Measurements from ENCODE around the gene RPL29.
"Not testable (repeated sequence)": the region's sequence is repeated elsewhere in the genome, so short reads cannot be mapped to it uniquely, and the experiment has no call there.

The RPL29 gene

DNA sequence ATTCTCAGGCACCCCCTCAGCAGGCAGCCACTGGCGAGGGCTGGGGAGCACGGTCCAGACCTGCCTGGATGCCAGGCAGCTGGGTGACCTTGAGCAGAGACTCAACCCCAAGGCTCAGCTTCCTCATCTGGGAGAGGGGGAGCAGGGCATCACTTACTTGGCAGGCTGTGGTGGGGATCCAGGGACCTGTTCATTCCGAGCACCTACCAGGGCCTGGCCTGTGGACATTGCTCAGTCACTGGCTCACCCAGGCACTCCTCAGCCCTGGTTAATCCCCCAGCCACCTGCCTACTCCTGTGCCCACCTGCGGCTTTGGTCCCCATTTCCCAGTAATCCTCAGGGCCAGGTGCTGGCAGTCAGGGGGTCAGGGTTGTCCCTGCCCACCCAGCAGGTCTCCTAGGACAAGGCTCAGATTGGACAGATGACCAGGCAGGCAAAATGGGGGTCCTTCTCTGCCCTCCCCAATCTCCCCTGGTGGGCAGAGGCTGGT, 9.3 kb upstream of the RPL29 start:
- Mint-ChIP-seq H3K27me3 (no peaks in the 10 kb centered on the region), H3K36me3 (ENCODE audit: low read depth) (no peaks in the 10 kb centered on the region), H3K4me1 (ENCODE audit: low read depth) (peaks cover 15% of the 10 kb centered on the region), H3K9me3 (no peaks in the 10 kb centered on the region), H3K27ac (no peak overlapping the region), H3K4me3 (no peak overlapping the region)
- DNase-seq, result no peak

DNA sequence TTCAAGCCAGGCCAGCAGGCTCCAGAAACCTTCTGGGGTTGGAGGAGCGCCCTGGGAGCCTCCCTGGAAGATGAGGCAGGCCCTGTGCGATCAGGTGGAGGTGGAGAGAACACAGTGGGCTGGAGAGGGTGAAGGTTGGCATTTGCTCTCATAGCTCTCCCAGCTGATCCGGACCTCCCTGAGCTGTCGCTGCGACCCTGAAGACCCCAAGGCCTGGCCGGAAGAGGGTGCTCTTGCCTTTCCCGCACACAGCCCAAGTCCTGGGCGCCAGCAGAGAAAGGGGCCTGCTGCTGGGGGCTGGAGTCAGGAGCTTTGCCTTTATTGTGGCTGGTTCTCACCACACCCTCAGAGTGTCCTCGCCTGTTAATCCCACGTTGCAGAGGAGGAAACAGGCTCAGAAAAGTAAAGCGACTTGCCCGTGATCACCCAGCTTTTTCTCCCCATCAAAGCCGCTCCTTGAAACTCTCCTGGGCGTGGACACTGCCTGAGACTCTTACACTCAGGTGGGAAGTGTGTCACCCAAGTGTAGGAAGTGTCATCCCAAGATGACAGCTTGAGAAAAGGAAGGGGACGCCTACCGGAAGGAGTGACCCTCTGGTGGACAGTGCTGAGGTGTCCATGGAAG, 8.6 kb upstream of the RPL29 start:
- H3K9me3 Mint-ChIP-seq, result no peaks in the 10 kb centered on the region
- H3K4me3 Mint-ChIP-seq, result no peak overlapping the region
- peaks cover 15% of the 10 kb centered on the region for H3K4me1 Mint-ChIP-seq (ENCODE audit: low read depth)
- no peaks in the 10 kb centered on the region for H3K27me3 Mint-ChIP-seq
- DNase-seq, result no peak
- H3K36me3 Mint-ChIP-seq (ENCODE audit: low read depth), result no peaks in the 10 kb centered on the region
- H3K27ac Mint-ChIP-seq, result no peak overlapping the region

DNA sequence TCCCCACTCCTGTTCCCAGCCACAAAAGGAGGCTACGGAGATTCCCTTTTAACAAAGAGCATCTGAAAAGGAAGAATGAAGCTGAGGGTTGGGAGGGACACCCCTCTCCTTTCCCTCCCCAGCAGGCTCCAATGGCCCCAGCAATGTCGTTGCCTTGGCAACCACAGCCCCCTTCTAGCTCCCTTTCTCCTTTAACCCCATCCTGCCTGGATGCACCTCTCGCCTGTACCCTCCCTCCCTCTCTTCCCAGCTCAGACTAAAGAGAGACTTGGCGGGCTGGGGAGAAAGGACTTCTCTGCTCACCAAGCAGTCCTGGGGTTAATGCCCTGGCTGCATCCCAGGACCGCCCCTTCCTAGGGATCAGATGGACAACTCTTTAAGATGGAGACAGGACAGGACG, 7.1 kb upstream of the RPL29 start:
- Mint-ChIP-seq H3K4me3 (no peak overlapping the region), H3K27me3 (no peaks in the 10 kb centered on the region), H3K9me3 (no peaks in the 10 kb centered on the region), H3K4me1 (ENCODE audit: low read depth) (peaks cover 15% of the 10 kb centered on the region), H3K36me3 (ENCODE audit: low read depth) (no peaks in the 10 kb centered on the region), H3K27ac (no peak overlapping the region)
- no peak for DNase-seq

DNA sequence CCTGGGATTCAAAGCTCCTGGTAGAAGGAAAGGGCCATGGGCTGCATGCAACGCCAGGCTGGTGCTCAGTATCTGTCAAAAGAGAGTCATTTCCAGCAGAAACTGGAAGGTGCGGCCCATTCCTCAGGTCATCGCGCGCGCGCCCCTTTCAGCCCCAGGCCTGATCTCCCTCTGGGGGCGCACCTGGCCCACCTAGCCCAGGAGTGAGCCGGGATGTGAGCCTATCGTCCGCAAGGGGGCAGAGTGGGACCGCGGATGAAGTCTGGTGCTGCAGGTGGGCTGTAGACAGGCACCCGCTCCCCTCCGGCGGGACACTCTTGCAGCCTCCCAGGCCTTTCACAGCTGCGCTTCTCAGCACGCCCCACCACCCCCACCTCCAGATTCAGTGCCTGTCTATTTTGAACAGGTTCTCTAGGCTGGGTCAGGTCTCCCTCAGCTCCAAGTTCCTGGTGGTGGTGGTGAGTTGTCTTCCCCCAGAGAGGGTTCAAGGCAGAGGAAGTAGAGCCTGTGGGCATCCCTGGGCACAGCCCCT, 5.8 kb upstream of the RPL29 start:
- Mint-ChIP-seq H3K36me3 (ENCODE audit: low read depth) (no peaks in the 10 kb centered on the region), H3K4me1 (ENCODE audit: low read depth) (peaks cover 15% of the 10 kb centered on the region), H3K4me3 (no peak overlapping the region), H3K27ac (no peak overlapping the region), H3K27me3 (no peaks in the 10 kb centered on the region), H3K9me3 (no peaks in the 10 kb centered on the region)
- DNase-seq, result peak; percentile 90

DNA sequence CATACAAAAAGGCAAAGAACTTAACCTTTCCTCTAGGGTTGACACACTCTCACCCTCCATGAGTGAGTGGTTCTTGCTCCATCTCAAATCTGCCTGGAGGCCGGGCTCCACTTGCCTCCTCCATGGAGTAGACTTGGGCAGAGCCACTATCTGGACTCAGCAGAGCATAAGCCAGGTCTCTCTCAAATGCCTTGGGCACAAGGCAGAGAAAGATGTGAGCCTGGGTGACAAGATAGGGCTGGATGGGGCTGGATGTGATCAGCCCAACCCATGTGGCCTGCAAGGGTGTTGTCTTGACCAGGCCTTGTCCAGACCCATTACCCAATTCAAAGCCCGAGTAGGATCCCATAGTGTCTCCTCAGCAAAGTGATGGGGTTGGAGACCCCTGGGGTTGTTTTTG, 4.2 kb upstream of the RPL29 start:
- Mint-ChIP-seq H3K9me3 (no peaks in the 10 kb centered on the region), H3K27me3 (no peaks in the 10 kb centered on the region), H3K4me1 (ENCODE audit: low read depth) (peaks cover 8% of the 10 kb centered on the region), H3K27ac (no peak overlapping the region), H3K4me3 (no peak overlapping the region), H3K36me3 (ENCODE audit: low read depth) (peaks cover 10% of the 10 kb centered on the region)
- no peak for DNase-seq

DNA sequence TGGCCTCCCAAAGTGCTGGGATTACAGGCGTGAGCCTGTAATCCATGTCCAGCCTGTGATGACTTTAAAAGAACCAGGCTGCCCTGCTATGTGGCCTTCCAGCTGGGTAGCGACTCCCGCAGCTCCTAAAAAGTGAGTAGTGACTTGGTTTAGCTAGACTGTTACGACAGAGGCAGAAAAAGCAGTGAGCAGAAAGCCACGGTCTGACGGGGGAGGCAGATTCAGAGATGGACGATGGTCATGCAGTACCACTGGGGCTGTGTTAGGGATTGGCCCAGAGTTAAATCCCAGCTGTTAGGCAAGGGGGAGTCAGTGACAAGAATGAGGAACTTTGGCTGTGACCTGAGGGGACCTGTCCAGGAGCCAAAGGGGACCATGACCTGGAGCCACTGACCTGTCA, 3.1 kb upstream of the RPL29 start:
- Mint-ChIP-seq H3K27me3 (no peaks in the 10 kb centered on the region), H3K4me1 (ENCODE audit: low read depth) (peaks cover 17% of the 10 kb centered on the region)

DNA sequence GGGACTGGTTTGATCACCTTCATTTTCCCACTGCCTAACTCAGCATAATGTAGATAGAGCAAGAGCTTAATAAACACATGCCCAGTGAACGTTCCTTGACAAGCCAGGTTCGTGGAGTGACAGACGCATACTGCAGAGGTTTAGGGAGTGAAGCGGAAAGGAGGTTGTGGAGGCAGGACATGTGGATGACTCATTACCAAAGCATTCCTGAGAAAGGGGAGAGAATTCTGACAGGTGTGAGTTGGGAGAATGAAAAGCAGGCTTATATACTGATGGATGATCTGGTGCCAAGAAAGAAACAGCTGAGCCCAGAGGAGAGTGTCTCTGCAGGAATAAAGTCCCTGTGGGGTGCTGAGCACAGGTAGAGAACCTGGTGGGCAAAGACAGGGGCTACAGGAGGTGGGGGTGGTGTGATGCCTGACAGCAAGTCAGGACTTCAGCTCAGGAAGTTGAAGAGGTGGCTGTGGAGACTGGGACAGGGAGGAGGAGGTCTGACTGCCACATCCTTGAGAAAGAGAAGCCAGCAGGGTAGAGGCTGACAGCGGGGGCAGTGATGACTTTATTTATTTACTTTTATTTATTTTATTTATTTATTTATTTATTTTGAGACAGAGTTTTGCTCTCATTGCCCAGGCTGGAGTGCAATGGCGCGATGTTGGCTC, 2.4 kb upstream of the RPL29 start:
- Mint-ChIP-seq H3K27me3 (no peaks in the 10 kb centered on the region), H3K27ac (no peak overlapping the region), H3K4me3 (no peak overlapping the region), H3K36me3 (ENCODE audit: low read depth) (peaks cover 28% of the 10 kb centered on the region), H3K9me3 (no peaks in the 10 kb centered on the region), H3K4me1 (ENCODE audit: low read depth) (peaks cover 23% of the 10 kb centered on the region)
- no peak for DNase-seq

More for the DNA sequence above, 3.1 kb upstream of the RPL29 start:
- Mint-ChIP-seq H3K36me3 (ENCODE audit: low read depth) (peaks cover 21% of the 10 kb centered on the region), H3K9me3 (no peaks in the 10 kb centered on the region), H3K4me3 (no peak overlapping the region), H3K27ac (no peak overlapping the region)
- no peak for DNase-seq

DNA sequence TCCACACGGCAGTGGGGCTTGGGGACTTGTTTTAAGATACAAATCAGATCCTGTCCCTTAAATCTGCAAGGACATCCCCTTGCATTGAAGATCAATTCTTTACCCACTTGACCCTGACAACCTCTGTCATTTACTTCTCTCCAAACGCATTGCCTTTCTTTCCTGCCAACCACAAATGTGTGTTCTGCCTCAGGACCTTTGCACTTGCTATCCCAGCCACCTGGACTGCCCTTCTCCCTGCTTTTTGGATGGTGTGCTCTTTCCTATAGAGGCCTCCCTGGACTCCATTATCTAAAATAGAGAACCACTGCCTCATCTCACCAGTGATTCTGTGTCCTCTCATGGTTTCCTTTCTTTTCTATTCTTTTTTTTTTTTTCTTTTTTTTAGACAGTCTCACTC, 1.5 kb upstream of the RPL29 start:
- DNase-seq, result no peak
- H3K4me3 Mint-ChIP-seq, result no peak overlapping the region
- peaks cover 31% of the 10 kb centered on the region for H3K4me1 Mint-ChIP-seq (ENCODE audit: low read depth)
- H3K9me3 Mint-ChIP-seq, result no peaks in the 10 kb centered on the region
- H3K27ac Mint-ChIP-seq, result no peak overlapping the region
- H3K27me3 Mint-ChIP-seq, result no peaks in the 10 kb centered on the region
- H3K36me3 Mint-ChIP-seq (ENCODE audit: low read depth), result peaks cover 37% of the 10 kb centered on the region

DNA sequence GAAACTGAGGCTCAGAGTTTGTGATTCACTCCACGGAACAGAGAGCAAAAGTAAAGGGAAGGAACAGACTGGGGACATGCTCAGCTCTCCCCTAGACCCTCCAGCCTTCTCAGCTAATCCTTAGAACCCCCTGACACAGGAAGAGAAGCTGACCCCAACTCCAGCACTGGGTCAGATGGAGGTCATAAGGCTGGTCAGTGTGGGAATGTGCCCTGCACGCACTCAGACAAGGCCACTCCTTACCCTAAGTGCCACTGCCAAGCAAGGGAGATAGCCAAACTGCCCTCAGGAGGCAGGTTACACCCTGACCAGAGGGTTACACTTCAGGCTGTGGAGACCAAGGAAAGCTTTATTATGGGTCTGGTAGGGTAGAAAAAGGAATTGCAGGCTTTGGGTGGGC, 1.2 kb downstream of the RPL29 start:
- peaks cover 34% of the 10 kb centered on the region for H3K4me1 Mint-ChIP-seq (ENCODE audit: low read depth)
- peak overlapping the region; percentile 100 for H3K4me3 Mint-ChIP-seq
- DNase-seq, result no peak
- peaks cover 52% of the 10 kb centered on the region for H3K36me3 Mint-ChIP-seq (ENCODE audit: low read depth)
- H3K9me3 Mint-ChIP-seq, result no peaks in the 10 kb centered on the region
- no peaks in the 10 kb centered on the region for H3K27me3 Mint-ChIP-seq
- peak overlapping the region; percentile 100 for H3K27ac Mint-ChIP-seq

DNA sequence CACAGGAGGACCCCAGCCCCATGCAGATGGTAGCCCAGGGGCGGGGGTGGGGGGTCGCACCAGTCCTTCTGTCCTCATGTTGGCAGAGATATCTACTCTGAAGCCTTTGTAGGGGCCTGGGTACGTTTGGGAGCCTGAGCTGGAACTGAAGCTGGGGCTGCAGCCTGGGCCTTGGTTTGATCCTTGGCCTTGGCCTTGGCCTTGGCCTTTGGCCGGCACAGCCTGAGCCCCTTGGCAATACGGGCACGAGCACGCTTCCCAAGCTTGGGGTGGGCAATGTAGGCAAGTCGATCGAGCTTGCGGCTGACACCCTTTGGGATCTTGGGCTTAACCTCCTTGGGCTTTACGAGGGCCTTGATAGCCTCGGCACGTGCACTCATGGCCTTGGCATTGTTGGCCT, 2.0 kb downstream of the RPL29 start:
- not testable (repeated sequence) for DNase-seq, H3K9me3 Mint-ChIP-seq, H3K27me3 Mint-ChIP-seq
- Mint-ChIP-seq H3K4me3 (peak overlapping the region; percentile 100), H3K4me1 (ENCODE audit: low read depth) (peaks cover 34% of the 10 kb centered on the region), H3K36me3 (ENCODE audit: low read depth) (peaks cover 55% of the 10 kb centered on the region), H3K27ac (peak overlapping the region; percentile 100)

DNA sequence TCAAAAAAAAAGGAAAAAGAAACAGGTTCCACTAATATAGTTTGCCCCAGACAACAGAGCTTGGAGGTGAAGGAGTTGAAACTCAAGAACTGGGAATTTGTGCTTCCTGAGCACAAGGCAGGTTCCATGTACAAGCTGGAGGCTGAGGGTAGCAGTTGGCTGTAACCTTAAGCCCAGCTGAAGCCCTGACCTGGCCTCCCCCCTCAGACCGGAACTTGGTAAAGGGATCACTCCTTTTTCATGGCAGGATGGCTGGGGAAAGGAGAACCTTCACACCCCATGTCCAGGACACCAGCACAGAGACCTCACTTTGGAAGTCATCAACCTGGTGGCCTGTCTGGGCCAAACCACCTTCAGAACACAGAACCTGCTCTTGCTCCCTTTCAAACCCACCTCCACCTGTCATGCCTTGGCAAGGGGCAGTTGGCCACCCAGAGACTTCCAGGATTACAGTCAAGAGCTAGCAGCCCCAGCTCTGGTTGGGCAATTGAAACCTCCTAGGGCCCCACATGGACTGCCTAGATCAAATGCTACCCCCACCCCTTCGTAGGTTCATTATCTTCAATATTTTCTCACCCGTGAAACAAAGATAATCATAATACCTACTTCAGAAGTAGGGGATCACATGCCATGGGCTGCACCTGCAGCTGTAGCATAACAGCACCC, 3.5 kb downstream of the RPL29 start:
- H3K27ac Mint-ChIP-seq, result peak overlapping the region; percentile 100
- no peaks in the 10 kb centered on the region for H3K9me3 Mint-ChIP-seq
- no peak for DNase-seq
- peaks cover 34% of the 10 kb centered on the region for H3K4me1 Mint-ChIP-seq (ENCODE audit: low read depth)
- H3K4me3 Mint-ChIP-seq, result peak overlapping the region; percentile 100
- no peaks in the 10 kb centered on the region for H3K27me3 Mint-ChIP-seq
- H3K36me3 Mint-ChIP-seq (ENCODE audit: low read depth), result peaks cover 56% of the 10 kb centered on the region

DNA sequence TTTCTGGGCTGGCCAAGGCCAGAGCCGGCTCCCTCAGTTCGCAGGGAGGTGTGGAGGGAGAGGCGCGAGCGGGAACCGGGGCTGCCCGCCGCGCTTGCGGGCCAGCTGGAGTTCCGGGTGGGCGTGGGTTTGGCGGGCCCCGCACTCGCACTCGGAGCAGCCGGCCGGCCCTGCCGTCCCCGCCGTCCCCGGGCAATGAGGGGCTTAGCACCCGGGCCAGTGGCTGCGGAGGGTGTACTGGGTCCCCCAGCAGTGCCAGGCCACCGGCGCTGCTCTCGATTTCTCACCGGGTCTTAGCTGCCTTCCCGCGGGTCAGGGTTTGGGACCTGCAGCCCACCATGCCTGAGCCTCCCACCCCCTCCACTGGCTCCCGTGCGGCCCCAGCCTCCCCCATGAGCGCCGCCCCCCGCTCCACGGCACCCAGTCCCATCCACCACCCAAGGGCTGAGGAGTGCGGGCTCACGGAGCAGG, 5.2 kb downstream of the RPL29 start:
- H3K4me3 Mint-ChIP-seq, H3K9me3 Mint-ChIP-seq, DNase-seq, H3K27me3 Mint-ChIP-seq: not testable (repeated sequence)
- Mint-ChIP-seq H3K27ac (peak overlapping the region; percentile 100), H3K4me1 (ENCODE audit: low read depth) (peaks cover 32% of the 10 kb centered on the region), H3K36me3 (ENCODE audit: low read depth) (peaks cover 57% of the 10 kb centered on the region)

DNA sequence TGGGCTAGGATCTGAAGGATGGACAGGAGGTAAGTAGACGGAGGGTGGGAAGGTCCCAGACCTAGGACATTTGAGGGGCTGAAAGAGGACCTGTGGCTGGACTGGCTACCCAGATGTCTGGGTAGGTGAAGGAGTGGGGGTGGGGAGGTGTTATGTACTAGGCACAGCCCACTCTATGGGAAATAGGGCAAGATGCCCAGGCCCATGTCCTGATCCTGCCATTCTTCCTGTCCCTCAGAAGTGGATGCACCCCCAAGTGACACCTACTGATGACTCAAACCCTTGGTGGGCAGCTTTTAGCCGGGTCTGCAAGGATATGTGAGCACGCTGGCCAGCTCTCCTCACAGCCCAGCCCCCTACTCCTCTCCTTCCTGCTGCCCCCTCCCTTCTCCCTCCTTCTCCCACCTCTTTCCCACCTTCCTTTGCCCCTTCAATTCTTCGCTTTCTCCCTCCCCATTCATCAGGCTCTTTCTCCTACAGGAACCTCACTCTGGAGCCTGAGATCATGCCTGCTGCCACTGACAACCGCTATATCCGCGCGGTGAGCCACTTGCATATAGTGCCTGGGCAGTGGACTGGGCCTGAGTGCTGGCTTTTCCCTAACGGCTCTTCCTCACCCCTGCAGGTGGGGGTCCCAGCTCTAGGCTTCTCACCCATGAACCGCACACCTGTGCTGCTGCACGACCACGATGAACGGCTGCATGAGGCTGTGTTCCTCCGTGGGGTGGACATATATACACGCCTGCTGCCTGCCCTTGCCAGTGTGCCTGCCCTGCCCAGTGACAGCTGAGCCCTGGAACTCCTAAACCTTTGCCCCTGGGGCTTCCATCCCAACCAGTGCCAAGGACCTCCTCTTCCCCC, 7.2 kb downstream of the RPL29 start:
- Mint-ChIP-seq H3K27me3 (no peaks in the 10 kb centered on the region), H3K36me3 (ENCODE audit: low read depth) (peaks cover 40% of the 10 kb centered on the region), H3K9me3 (no peaks in the 10 kb centered on the region), H3K27ac (peak overlapping the region; percentile 79), H3K4me1 (ENCODE audit: low read depth) (peaks cover 35% of the 10 kb centered on the region), H3K4me3 (no peak overlapping the region)
- no peak for DNase-seq

DNA sequence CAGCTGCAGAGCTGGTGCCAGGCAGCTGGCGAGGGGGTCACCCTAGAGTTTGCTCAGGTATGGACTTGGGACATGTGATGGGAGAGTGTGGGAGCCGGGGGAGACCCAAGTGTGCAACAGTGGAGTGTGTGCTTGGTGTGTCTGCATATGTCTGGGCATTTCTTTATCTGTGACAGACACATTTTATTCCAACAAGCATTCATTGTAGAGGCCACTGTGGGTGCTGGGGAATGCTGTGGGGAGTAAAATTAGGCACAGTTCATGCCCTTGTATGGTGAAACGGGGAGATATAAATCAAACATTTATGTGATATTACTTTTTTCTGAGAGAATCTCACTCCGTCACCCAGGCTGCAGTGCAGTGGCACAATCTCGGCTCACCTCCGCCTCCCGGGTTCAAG, 8.1 kb downstream of the RPL29 start:
- Mint-ChIP-seq H3K27me3 (no peaks in the 10 kb centered on the region), H3K9me3 (no peaks in the 10 kb centered on the region), H3K27ac (peak overlapping the region; percentile 79), H3K36me3 (ENCODE audit: low read depth) (peaks cover 37% of the 10 kb centered on the region), H3K4me3 (no peak overlapping the region), H3K4me1 (ENCODE audit: low read depth) (peaks cover 34% of the 10 kb centered on the region)
- no peak for DNase-seq

Data from activated T-cell treated with anti-CD3 and anti-CD28 coated beads, Interleukin-2, amount 50 U/mL, for 24 hours (primary cell).